ENCODE measurements around the gene TPPP2. TPM values are rescaled to one million over a fixed set of nuclear protein-coding genes. Genes with fewer than 3 reads are reported as not detected.

Gene TPPP2
- total and polyA plus RNA-seq, 7 donors: 0.90 to 3.2 (median 2.1) TPM; not detected in 1

DNA sequence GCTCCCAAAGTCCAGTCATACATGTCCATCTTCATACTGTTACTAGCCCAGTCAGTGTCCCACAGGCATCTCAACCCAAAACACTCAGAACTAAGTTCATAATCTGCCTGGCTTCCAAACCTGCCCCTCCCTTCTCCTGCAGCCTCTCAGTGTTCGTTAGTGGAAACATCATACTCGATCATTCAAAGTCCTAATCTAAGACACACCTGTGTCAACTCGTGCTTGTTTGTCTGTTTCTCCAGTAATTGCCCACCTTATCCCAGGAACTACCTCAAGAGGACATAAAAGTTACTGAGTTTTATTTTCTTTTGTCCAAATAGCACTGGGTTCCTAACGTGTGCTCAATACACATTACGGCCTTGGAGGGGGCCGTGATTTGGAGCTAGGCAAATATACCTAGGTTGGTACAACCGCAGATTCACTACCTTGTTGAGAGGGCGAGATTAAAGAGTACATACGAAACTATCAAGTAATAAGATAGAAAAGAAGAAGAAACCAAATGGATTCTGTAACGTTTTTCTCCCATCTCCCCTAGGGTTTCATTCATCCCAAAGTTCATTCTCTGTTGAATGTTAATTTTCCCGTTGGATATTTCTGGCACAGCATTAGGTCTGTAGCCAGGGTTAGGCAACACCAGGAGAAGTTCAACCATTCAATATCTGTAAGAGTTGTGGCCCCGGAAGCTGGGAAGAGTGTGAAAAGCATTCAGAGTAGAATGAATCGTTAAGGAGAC is 30.8 kb downstream of the TPPP2 start:
- WGBS, 3 donors: 68 to 76% (median 71%) methylated on average over 13 of the region's 13 CpGs
- DNase-seq (no peak), ATAC-seq (no peak)
- H3K9me3 ChIP-seq: no peaks in the 10 kb centered on the region
- H3K4me3 ChIP-seq: no peak overlapping the region
- no peaks in the 10 kb centered on the region for H3K36me3 ChIP-seq (ENCODE audit: insufficient read depth in 1 of 2, low read depth in 1 of 2)
- H3K4me1 ChIP-seq: no peaks in the 10 kb centered on the region
- no peaks in the 10 kb centered on the region for H3K27me3 ChIP-seq (ENCODE audit: insufficient read depth in 3 of 3, low read length in 2 of 3)
- no peak overlapping the region for H3K27ac ChIP-seq
- TF ChIP-seq, protein P1, sequence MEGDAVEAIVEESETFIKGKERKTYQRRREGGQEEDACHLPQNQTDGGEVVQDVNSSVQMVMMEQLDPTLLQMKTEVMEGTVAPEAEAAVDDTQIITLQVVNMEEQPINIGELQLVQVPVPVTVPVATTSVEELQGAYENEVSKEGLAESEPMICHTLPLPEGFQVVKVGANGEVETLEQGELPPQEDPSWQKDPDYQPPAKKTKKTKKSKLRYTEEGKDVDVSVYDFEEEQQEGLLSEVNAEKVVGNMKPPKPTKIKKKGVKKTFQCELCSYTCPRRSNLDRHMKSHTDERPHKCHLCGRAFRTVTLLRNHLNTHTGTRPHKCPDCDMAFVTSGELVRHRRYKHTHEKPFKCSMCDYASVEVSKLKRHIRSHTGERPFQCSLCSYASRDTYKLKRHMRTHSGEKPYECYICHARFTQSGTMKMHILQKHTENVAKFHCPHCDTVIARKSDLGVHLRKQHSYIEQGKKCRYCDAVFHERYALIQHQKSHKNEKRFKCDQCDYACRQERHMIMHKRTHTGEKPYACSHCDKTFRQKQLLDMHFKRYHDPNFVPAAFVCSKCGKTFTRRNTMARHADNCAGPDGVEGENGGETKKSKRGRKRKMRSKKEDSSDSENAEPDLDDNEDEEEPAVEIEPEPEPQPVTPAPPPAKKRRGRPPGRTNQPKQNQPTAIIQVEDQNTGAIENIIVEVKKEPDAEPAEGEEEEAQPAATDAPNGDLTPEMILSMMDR (IDR thresholded peaks at IDR 0.05): no peak
- intact Hi-C loops (cut with DNase I): no loop called here

DNA sequence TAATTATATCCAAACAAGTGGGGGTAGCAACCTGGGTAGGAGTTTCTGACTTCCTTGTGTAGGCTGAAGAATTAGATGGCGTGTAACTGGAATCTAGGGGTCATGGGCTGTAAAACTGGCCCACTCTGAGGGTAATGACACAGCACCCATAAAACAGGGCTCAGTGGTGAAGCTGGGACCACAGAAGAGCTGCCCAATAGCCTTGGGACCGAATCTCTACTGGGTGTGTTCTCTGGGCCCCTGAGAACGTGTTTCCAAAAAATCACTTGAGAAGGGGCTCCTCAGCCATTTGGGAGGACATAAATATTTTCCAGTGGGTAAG is 31.3 kb downstream of the TPPP2 start:
- H3K27me3 ChIP-seq (ENCODE audit: insufficient read depth in 3 of 3, low read length in 2 of 3): no peaks in the 10 kb centered on the region
- H3K4me1 ChIP-seq: no peaks in the 10 kb centered on the region
- DNase-seq: no peak
- intact Hi-C loops (cut with DNase I): no loop called here
- H3K4me3 ChIP-seq: no peak overlapping the region
- H3K9me3 ChIP-seq: no peaks in the 10 kb centered on the region
- no peaks in the 10 kb centered on the region for H3K36me3 ChIP-seq (ENCODE audit: insufficient read depth in 1 of 2, low read depth in 1 of 2)
- no peak for ATAC-seq
- TF ChIP-seq, protein P1 (IDR thresholded peaks at IDR 0.05): no peak
- WGBS, 3 donors: 85 to 91% (median 91%) methylated on average over 3 of the region's 3 CpGs
- no peak overlapping the region for H3K27ac ChIP-seq

DNA sequence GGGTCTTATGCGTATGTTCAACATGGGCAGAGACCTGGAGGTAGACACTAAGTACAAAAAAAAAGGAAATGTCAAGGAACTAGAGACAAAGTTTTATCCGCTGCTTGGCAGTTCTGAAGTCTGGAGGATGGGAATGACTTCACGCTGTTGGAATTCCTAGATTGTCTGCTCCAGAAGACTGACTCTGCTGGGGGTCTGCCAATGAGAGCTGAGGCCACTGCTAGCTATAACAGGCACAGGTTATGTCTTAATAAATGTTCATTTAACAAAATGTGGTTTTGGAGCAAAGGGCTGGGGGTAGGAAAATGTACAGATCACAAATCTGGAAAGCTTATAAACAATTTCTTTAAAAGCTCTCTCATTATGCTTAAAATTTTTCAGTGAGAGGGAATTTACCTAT is 33.5 kb downstream of the TPPP2 start:
- intact Hi-C loops (cut with DNase I): no loop called here
- 43 to 45% (median 44%) methylated on average over 3 of the region's 3 CpGs for WGBS, 3 donors
- H3K27me3 ChIP-seq (ENCODE audit: insufficient read depth in 3 of 3, low read length in 2 of 3): no peaks in the 10 kb centered on the region
- H3K4me1 ChIP-seq: no peaks in the 10 kb centered on the region
- no peak overlapping the region for H3K4me3 ChIP-seq
- ATAC-seq: peak; percentile 69 to 88 (median 74)
- TF ChIP-seq, protein P1 (IDR thresholded peaks at IDR 0.05): no peak
- DNase-seq: peak in 1 of 2 donors; percentile 47
- no peaks in the 10 kb centered on the region for H3K36me3 ChIP-seq (ENCODE audit: insufficient read depth in 1 of 2, low read depth in 1 of 2)
- H3K27ac ChIP-seq: no peak overlapping the region
- H3K9me3 ChIP-seq: no peaks in the 10 kb centered on the region

DNA sequence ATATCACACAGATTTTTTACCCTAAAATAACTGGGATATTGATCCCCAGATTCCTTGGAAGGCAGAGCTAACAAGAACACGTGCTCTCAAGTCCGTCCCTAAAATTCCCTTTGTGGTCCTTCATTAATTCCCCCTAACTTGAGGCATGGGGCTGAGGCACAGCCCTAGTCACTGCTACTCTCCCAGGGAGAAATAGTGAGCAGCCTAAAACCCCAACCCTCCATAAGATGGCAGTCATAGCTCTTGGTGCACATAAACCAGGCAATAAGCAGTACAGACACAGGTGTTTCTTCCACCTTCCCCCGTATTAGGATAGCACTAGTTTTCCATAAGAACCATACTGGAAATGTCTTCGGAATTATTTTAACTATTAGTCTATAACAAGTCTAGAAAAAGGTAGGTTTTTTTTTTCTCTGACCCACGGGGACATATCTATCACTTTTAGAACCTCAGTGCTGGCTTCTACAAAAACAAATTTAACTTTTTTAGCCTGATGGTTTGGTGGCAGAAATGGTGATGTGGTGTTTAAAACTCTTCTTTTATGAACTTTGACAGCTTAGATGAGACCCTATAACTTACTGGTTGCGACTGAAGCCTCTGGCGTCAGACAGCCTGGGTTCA is 37.0 kb downstream of the TPPP2 start:
- TF ChIP-seq, protein P1 (IDR thresholded peaks at IDR 0.05): no peak
- intact Hi-C loops (cut with DNase I): loop anchor here in 1 of 2 donors (5.0 kb wide), 1 partner anchor 35 kb away; the partner anchor contains the start of gene TMEM253
- Histone ChIP-seq H3K27ac (no peak overlapping the region), H3K4me3 (no peak overlapping the region), H3K4me1 (peaks cover 15% of the 10 kb centered on the region), H3K27me3 (ENCODE audit: insufficient read depth in 3 of 3, low read length in 2 of 3) (no peaks in the 10 kb centered on the region), H3K36me3 (ENCODE audit: insufficient read depth in 1 of 2, low read depth in 1 of 2) (no peaks in the 10 kb centered on the region), H3K9me3 (no peaks in the 10 kb centered on the region)
- ATAC-seq: no peak
- DNase-seq: no peak
- WGBS, 3 donors: 82 to 87% (median 83%) methylated on average over 7 of the region's 7 CpGs
